IMR-90 (cell line): ENCODE measurements around the gene FER. TPM values are rescaled to one million over a fixed set of nuclear protein-coding genes. Genes with fewer than 3 reads are reported as not detected.

Source experiments
- ATAC-seq: fragments of 200-7000 bp; cut with Tn5 transposase; 2 replicates; pipeline ENCODE4 v1.9.1; 2020; ENCODE audit warnings: low read depth, mild to moderate bottlenecking, moderate library complexity
- BruUV-seq: library from RNA; stranded (reverse); fragments of 400-500 nt; replicated peaks from 2 replicates; lab custom pipeline; 2021; lab: Mats Ljungman, UMichigan
- CTCF ChIA-PET: fragments of 300-600 bp; formaldehyde crosslinking; extraction: SDS; loops from one replicate; lab custom pipeline; 2021; ENCODE audit warnings: antibody characterized with exemption; lab: Yijun Ruan, JAX
- POLR2A ChIA-PET: fragments of 300-600 bp; sonication (Branson Sonifier 250); formaldehyde crosslinking; loops from one replicate; lab custom pipeline; 2022; ENCODE audit warnings: antibody characterized with exemption; ENCODE audit not compliant: unreplicated experiment; lab: Charles Lee
- DNase-seq: peaks from one replicate; pipeline ENCODE4 v3.0.0; 2013
- H2AFZ ChIP-seq: replicated peaks from 2 replicates; pipeline ENCODE3; 2013; ENCODE audit warnings: low read length, mild to moderate bottlenecking; ENCODE audit not compliant: poor library complexity
- H2AK5ac ChIP-seq: 2 replicates; pipeline ENCODE4 v1.6.1; 2013; ENCODE audit warnings: low read depth, low read length, inconsistent platforms
- H2AK9ac ChIP-seq: replicated peaks from 2 replicates; pipeline ENCODE3; 2013; ENCODE audit warnings: mild to moderate bottlenecking, low read depth, low read length, moderate library complexity; ENCODE audit not compliant: poor library complexity
- H2BK120ac ChIP-seq: 2 replicates; pipeline ENCODE4 v1.6.1; 2013; ENCODE audit warnings: low read depth, low read length, inconsistent platforms
- H2BK15ac ChIP-seq: 3 replicates; pipeline ENCODE4 v1.6.1; 2013; ENCODE audit warnings: low read depth, low read length, inconsistent platforms
- H2BK20ac ChIP-seq: 2 replicates; pipeline ENCODE4 v1.6.1; 2013; ENCODE audit warnings: low read depth, mild to moderate bottlenecking, inconsistent platforms, low read length, moderate library complexity
- H2BK5ac ChIP-seq: 2 replicates; pipeline ENCODE4 v1.6.1; 2013; ENCODE audit warnings: mild to moderate bottlenecking, low read depth, low read length, inconsistent platforms; ENCODE audit not compliant: poor library complexity, severe bottlenecking
- H3K14ac ChIP-seq: replicated peaks from 2 replicates; pipeline ENCODE4 v1.6.1; 2013; ENCODE audit warnings: low read depth, low read length, inconsistent platforms
- H3K18ac ChIP-seq: 2 replicates; pipeline ENCODE4 v1.6.1; 2013; ENCODE audit warnings: low read depth, low read length, control low read depth
- H3K23ac ChIP-seq: 2 replicates; pipeline ENCODE4 v1.6.1; 2013; ENCODE audit warnings: low read depth, low read length, inconsistent platforms
- H3K27ac ChIP-seq: 2 replicates; pipeline ENCODE4 v1.5.1; 2013; ENCODE audit warnings: mild to moderate bottlenecking, control low read depth, low read length; ENCODE audit not compliant: insufficient read depth
- H3K27me3 ChIP-seq: 2 replicates; pipeline ENCODE4 v1.6.1; 2013; ENCODE audit warnings: low read length; ENCODE audit not compliant: control insufficient read depth, insufficient read depth
- H3K36me3 ChIP-seq: 2 replicates; pipeline ENCODE4 v1.6.1; 2013; ENCODE audit warnings: low read length, mixed read lengths; ENCODE audit not compliant: control insufficient read depth, insufficient read depth
- H3K4ac ChIP-seq: 2 replicates; pipeline ENCODE4 v1.6.1; 2013; ENCODE audit warnings: low read depth, low read length, inconsistent platforms
- H3K4me1 ChIP-seq: 2 replicates; pipeline ENCODE4 v1.6.1; 2013; ENCODE audit warnings: low read length, mixed read lengths; ENCODE audit not compliant: control insufficient read depth, insufficient read depth
- H3K4me2 ChIP-seq: 2 replicates; pipeline ENCODE4 v1.6.1; 2013; ENCODE audit warnings: low read depth, mild to moderate bottlenecking, control low read depth, low read length, moderate library complexity
- H3K4me3 ChIP-seq: 2 replicates; pipeline ENCODE4 v1.5.1; 2013; ENCODE audit warnings: low read depth, mild to moderate bottlenecking, control low read depth, low read length, moderate library complexity; ENCODE audit not compliant: insufficient read depth
- H3K56ac ChIP-seq: 2 replicates; pipeline ENCODE4 v1.6.1; 2013; ENCODE audit warnings: low read length, inconsistent platforms; ENCODE audit not compliant: insufficient read depth; ENCODE audit errors: extremely low read depth
- H3K79me1 ChIP-seq, 2 experiments: 2 replicates each; pipeline ENCODE4 v1.6.1; 2013; ENCODE audit warnings: low read length in 2 of 2, inconsistent platforms in 1 of 2, low read depth in 1 of 2
- H3K9ac ChIP-seq: 2 replicates; pipeline ENCODE4 v1.6.1; 2013; ENCODE audit warnings: low read depth, low read length, control low read depth
- H3K9me1 ChIP-seq: 2 replicates; pipeline ENCODE4 v1.6.1; 2013; ENCODE audit warnings: low read length, inconsistent platforms; ENCODE audit not compliant: insufficient read depth
- H3K9me3 ChIP-seq: 2 replicates; pipeline ENCODE4 v1.6.1; 2013; ENCODE audit warnings: low read length; ENCODE audit not compliant: control insufficient read depth, insufficient read depth
- H4K20me1 ChIP-seq: 2 replicates; pipeline ENCODE4 v1.6.1; 2013; ENCODE audit warnings: low read length, inconsistent platforms; ENCODE audit not compliant: insufficient read depth
- H4K5ac ChIP-seq: 2 replicates; pipeline ENCODE4 v1.6.1; 2013; ENCODE audit warnings: mild to moderate bottlenecking, low read depth, low read length, control low read depth
- H4K8ac ChIP-seq, 2 experiments: 2 replicates each; pipeline ENCODE4 v1.6.1; 2013; ENCODE audit warnings: low read depth in 2 of 2, low read length in 2 of 2, control low read depth in 1 of 2, inconsistent platforms in 1 of 2
- H4K91ac ChIP-seq: 2 replicates; pipeline ENCODE4 v1.6.1; 2013; ENCODE audit warnings: low read depth, low read length, inconsistent platforms; ENCODE audit not compliant: insufficient read depth
- CEBPB ChIP-seq: IDR thresholded peaks from 2 replicates; pipeline ENCODE4 v1.6.1; 2012; ENCODE audit warnings: low read depth, low read length, improper control_type of control experiment
- MXI1 ChIP-seq: IDR thresholded peaks from 2 replicates; pipeline ENCODE4 v1.6.1; 2012; ENCODE audit warnings: low read depth, mild to moderate bottlenecking, low read length, moderate library complexity, borderline replicate concordance
- WGBS, 2 experiments: methylation state at CpG; one replicate each; pipeline versions ENCODE4 v1.1.5 to v1.1.7; 2013; ENCODE audit warnings: missing lambda C conversion rate in 2 of 2; ENCODE audit not compliant: insufficient read length in 1 of 2; ENCODE audit errors: extremely low coverage in 2 of 2; 5-methylcytosine and 5-hydroxymethylcytosine counted together
- dilution Hi-C: fragments of 300-500 bp; cut with HindIII; formaldehyde crosslinking; loops from one replicate; pipeline ENCODE4 v1.14.3; 2018; ENCODE audit warnings: low sequenced_read_pairs; ENCODE audit not compliant: unreplicated experiment
- in situ Hi-C: fragments of 300-500 bp; cut with MboI; formaldehyde crosslinking; loops from 3 replicates; pipeline ENCODE4 v1.14.3; 2019; ENCODE audit warnings: low sequenced_read_pairs, inconsistent platforms, mixed read lengths
- intact Hi-C: fragments of 100-400 bp; cut with micrococcal nuclease; formaldehyde crosslinking; loops from 2 replicates; pipeline ENCODE4 v1.10.0; 2022
- polyA plus RNA-seq, 3 experiments: library from polyadenylated mRNA; depleted of rRNA; stranded (reverse); fragments of >200 nt; gene quantifications; 2 replicates each; pipeline ENCODE4 v1.2.3, GENCODE V29; 2012; ENCODE audit warnings: low replicate concordance in 1 of 3
- total RNA-seq: library from RNA; depleted of rRNA; stranded (reverse); fragments of >200 nt; gene quantifications from 2 replicates; pipeline ENCODE4 v1.2.3, GENCODE V29; 2012
- TF ChIP-seq, protein P1 (sequence below): conservative IDR thresholded peaks from 2 replicates; pipeline ENCODE4 v1.5.1; 2012; ENCODE audit warnings: mild to moderate bottlenecking, low read depth, low read length, improper control_type of control experiment

The FER gene
- total and polyA plus RNA-seq, 2 of the 4 experiments (the other 2 are of a cell fraction), result 3.5 to 32.4 TPM

DNA sequence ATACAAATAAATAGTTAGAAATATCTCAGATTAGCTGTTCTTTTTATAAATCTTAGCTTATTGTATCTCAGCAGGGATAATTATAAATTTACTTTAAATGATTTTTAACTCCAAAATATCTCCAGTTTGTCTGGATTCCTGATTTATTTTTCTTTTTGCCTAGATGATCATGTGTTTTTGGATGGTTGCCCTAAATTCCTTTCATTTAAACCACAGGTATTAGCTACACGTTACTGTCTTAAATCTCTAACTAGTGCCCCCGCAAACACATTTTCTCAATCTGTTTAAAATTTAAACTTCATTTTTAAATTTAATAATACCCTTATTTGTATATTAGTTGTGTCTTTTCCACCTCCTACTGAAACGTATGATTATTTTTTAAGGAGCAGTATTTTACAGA, 5.6 kb downstream of the FER start:
- no peak overlapping the region for H2AK9ac ChIP-seq
- no peak overlapping the region for H4K8ac ChIP-seq
- H3K14ac ChIP-seq, result 0 out of 2 replicates have a peak overlapping the region, but pooled peaks have one; percentile 4
- H3K4me2 ChIP-seq, result peak overlapping the region; percentile 41; the same call in 1 of the 2 replicates
- H3K4me1 ChIP-seq, result peaks cover 2% of the 10 kb centered on the region; the same call in 1 of the 2 replicates
- H3K18ac ChIP-seq, result no peak overlapping the region
- H3K4ac ChIP-seq, result peak overlapping the region; percentile 50; the same call in 1 of the 2 replicates
- intact Hi-C loops, result no loop called here
- 0 out of 2 replicates have a peak, but pooled peaks cover 2% of the 10 kb centered on the region for H3K9me1 ChIP-seq
- no peaks in the 10 kb centered on the region for H3K27me3 ChIP-seq
- ChIA-PET POLR2A (no interaction called here), CTCF (no interaction called here)
- no peaks in the 10 kb centered on the region for H4K20me1 ChIP-seq
- H3K79me1 ChIP-seq, result peaks cover 11 to 36% of the 10 kb centered on the region in 2 experiments
- no peaks in the 10 kb centered on the region for H3K9me3 ChIP-seq
- DNase-seq (no peak), ATAC-seq (no peak)
- H2BK5ac ChIP-seq, result peak overlapping the region; percentile 31
- no peak overlapping the region for H2AFZ ChIP-seq
- H4K91ac ChIP-seq, result no peak overlapping the region
- no peak overlapping the region for H3K4me3 ChIP-seq
- no peak overlapping the region for H3K56ac ChIP-seq
- no peaks in the 10 kb centered on the region for H3K36me3 ChIP-seq
- H3K27ac ChIP-seq, result no peak overlapping the region
- H2BK120ac ChIP-seq, result no peak overlapping the region
- in situ Hi-C loops, result no loop called here
- 100% methylated on average over 1 of the region's 3 CpGs; no CpG with 5 or more reads in 1 of the 2 experiments for WGBS, 2 experiments
- no peak overlapping the region for H2BK15ac ChIP-seq
- dilution Hi-C loops, result no loop called here
- no peak overlapping the region for H4K5ac ChIP-seq
- H3K23ac ChIP-seq, result no peak overlapping the region
- TF ChIP-seq, protein P1, sequence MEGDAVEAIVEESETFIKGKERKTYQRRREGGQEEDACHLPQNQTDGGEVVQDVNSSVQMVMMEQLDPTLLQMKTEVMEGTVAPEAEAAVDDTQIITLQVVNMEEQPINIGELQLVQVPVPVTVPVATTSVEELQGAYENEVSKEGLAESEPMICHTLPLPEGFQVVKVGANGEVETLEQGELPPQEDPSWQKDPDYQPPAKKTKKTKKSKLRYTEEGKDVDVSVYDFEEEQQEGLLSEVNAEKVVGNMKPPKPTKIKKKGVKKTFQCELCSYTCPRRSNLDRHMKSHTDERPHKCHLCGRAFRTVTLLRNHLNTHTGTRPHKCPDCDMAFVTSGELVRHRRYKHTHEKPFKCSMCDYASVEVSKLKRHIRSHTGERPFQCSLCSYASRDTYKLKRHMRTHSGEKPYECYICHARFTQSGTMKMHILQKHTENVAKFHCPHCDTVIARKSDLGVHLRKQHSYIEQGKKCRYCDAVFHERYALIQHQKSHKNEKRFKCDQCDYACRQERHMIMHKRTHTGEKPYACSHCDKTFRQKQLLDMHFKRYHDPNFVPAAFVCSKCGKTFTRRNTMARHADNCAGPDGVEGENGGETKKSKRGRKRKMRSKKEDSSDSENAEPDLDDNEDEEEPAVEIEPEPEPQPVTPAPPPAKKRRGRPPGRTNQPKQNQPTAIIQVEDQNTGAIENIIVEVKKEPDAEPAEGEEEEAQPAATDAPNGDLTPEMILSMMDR, result no peak
- TF ChIP-seq MXI1 (no peak), CEBPB (no peak)
- no peak overlapping the region for H2AK5ac ChIP-seq
- H2BK20ac ChIP-seq, result no peak overlapping the region
- no peak overlapping the region for H3K9ac ChIP-seq
- no TSS peak for BruUV-seq
